ENCODE measurements around the gene GATA3.

DNA sequence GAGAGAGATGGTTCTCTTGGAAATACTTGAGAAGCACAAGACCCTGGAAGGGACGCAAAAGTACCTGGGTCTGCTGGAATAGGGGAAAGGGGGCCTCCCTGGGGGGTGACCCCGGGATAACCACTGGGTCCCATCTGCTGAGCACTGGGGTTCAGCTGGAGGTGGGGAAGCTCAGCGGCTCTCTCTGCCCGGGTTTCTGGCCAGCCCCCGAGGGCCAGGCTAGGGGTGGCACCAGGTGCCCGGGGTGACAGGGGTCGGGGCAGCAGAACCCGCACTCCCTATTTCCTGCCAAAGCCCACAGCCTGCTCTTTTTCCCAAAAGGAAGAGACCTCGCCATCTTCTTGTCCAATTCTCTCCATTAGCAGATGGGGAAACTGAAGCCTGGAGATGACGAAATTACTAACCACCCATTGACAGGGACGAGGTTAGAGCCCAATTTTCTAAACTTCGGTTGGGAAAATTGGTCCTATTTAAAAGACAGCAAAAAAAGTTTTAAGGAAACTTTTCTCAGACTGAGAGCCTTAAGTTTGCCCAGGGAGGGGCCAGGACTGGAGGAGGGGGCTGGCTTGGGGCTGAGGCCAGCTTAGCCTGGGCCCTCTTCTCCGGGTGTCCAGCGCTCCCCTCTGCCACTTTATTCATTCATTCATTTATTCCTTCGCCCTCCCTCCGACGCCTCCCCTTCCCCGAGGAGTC, 17.8 kb upstream of the GATA3 start:
- TF ChIP-seq, protein P1, sequence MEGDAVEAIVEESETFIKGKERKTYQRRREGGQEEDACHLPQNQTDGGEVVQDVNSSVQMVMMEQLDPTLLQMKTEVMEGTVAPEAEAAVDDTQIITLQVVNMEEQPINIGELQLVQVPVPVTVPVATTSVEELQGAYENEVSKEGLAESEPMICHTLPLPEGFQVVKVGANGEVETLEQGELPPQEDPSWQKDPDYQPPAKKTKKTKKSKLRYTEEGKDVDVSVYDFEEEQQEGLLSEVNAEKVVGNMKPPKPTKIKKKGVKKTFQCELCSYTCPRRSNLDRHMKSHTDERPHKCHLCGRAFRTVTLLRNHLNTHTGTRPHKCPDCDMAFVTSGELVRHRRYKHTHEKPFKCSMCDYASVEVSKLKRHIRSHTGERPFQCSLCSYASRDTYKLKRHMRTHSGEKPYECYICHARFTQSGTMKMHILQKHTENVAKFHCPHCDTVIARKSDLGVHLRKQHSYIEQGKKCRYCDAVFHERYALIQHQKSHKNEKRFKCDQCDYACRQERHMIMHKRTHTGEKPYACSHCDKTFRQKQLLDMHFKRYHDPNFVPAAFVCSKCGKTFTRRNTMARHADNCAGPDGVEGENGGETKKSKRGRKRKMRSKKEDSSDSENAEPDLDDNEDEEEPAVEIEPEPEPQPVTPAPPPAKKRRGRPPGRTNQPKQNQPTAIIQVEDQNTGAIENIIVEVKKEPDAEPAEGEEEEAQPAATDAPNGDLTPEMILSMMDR (IDR thresholded peaks at IDR 0.05 in 4 of 5, conservative IDR thresholded peaks at IDR 0.05 in 1 of 5), result no peak
- no peak for TF ChIP-seq POLR2A (IDR thresholded peaks at IDR 0.05)

Data from gastrocnemius medialis (tissue), 4 donors.